NOMO-1 treated with DMSO at 0.1 percent for 48 hours (cell line): ENCODE measurements around the gene PPP1R14B.

Experiments used
- DNase-seq: peaks from one replicate; lab custom pipeline; 2025; ENCODE audit not compliant: unreplicated experiment; lab: John Stamatoyannopoulos, UW

Gene PPP1R14B

DNA sequence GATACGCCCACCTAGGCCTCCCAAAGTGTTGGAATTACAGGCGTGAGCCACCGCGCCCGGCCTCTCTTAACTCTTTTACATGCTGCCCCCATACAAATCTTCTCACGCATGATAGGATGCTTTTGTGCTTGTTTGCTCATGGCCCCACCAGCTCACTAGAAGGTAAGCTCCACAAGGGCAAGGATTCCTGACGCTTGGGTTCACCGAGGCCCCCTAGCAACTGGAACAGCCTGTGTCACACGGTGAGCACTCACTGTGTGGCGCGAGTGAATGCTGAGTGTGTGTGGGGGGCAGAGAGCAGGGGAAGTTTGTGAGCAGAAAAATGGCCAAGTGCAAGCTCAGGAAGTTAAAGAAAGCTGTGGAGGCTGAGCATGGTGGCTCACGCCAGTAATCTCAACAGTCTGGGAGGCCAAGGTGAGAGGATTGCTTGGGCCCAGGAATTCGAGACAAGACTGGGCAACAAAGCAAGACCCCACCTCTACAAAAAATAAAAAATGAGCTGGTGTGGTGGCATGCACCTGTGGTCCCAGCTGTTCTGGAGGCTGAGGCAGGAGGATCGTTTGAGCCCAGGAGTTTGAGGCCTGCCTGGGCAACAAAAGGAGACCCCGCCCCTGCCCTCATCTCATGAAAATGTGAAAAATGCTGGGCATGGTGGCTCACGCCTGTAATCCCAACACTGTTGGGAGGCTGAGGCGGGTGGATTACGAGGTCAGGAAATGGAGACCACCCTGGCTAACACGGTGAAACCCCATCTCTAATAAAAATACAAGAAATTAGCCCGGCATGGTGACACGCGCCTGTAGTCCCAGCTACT is 35.4 kb upstream of the PPP1R14B start:
- DNase-seq, result no peak

DNA sequence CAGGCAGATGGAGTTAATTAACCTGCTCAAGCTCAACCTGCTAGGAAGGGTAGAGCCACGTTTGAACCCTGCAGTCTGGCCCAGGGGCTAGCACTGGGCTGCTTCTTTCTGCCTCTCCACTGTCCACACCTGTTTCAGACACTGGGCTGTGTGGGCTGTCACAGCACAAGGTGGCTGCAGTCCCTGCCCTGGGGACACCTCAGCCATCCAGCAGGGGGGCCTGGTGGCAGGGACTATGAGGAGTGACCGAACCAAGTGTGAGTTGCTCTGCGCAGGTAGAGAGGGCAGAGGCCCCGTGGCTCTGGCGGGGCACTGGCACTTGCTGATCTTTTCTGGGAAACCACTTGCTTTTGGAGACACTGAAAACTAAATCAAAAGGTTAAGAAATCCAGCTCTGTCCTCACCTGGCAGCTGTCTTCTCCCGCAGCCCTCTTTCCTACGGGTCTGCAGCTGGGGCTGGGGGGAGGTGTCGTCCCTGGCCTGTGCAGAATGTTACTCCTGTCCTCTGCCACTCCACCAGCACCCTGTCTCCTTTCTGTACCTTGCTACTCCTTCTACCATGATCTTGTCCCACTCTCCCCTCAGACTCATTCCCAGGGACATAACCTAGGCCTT is 31.9 kb upstream of the PPP1R14B start:
- no peak for DNase-seq

DNA sequence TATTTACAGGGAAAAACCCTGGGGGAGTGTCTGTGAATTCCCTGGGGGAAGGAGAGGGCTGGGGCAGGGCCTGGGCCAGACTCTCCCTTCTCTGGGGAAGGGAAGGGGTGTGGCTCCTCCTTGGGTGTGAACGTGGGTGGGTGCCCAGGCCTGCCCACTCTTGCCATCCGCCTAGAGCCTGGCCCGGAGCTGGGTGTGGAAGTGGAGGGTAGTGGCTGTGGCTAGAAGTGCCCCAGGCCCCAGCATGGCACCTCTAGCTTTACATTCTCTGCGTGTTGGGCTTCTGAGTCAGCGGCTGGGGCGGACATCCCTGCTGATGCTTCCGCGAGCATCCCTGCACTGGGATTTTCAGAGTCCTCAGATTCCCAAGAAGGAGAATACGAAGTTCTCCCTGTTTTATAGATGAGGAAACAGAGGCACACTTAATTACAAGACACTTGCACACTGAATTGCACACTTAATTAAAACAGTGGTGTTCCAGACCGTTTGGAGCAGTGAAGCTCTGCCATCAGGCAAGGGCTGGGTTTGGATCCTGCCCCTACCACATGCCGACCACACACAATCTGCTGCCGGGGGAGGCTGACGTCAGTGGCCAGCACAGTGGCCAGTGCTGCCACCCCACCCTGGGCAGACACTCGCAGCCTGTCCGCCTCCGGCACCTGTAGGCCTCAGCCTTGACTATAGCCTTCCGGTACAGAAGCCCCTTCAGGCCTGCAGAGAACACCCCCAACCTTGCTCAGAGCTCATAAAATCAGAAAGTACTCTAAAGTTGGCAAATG is 30.1 kb upstream of the PPP1R14B start:
- no peak for DNase-seq

DNA sequence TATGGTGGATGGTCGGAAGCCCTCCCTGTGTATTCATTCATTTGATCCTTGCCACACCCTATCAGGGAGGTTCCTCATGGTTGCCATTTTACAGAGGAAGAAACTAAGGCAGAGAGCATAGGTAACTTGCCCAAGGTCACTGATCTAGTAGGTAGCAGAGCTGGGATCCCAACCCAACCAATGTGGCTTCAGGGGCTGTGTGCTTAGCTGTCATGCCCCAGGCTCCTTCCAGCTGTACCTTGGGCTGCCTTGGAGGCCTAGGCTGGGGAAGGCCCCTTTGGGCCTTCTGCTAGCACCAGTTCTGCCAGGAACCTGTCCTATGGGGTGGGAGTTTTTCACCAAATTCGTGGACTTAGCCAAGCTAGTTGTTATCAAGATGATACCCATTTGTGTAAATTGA is 29.1 kb upstream of the PPP1R14B start:
- DNase-seq, result no peak

DNA sequence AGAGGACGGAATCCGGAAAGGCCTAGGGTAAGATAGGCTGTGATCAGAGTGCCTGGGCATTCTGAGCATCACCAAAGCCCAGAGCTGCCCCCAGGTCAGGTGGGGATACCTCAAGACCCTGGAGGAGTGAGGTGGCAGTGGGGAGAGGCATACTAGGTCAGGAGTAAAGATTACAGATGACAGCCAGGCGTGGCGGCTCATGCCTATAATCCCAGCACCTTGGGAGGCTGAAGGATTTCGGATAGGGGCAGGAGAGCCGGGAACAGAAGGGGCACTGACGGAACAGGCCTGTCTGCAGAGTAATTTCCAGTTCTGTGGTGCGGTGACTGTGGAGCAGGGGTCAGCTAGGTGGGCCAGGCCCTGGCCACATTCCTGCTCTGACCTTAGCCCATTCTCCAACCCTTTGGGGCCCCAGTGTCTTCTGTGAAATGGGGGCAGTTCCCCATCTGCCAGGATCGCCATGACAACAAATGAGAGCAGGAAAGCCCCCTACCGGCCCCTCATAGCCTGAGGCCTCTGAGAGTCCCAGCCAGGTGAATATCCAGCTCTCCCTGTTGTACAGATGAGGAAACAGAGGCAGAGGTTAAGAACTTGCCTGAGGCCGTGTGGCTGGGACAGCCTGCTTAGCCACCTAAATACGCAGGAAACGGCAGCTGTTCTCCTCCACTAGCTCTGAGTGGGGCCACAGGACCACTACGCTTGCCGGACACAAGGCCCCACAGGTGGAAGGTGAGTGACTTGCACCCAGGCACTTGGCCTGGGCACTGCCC is 28.5 kb upstream of the PPP1R14B start:
- no peak for DNase-seq

DNA sequence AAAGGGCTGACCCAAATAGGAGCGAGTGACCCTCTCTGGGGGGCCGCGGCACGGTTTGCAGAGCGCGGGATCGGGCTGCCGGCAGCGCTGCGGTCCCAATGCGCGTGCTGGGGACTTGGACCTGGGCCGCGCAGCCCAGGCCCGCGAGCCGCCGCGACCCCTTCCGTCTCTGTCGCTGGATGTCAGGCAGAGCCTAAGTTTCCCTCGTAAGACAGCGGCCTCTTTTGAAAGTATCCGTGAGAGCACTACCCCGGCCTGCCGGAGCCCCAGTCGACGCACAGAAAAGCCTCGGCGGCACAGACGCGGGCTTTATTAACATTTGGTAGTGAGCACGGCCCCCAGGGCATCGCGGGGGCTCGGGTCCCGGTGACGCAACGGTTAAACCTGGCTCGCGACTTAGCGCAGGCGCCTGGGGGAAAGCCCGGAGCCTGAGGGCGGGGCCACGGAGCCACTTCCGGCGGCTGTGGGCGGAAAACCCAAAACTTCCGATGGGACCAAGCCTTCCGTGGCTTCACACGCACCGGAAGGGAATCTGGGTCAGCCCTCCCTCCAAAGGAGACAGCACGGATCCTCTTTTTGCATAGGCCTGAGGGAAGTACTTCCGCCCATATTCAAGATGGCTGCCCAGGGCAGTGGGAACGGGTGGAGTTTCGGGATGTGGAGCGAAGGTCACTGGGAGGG is 22.9 kb upstream of the PPP1R14B start:
- peak; percentile 99 for DNase-seq

DNA sequence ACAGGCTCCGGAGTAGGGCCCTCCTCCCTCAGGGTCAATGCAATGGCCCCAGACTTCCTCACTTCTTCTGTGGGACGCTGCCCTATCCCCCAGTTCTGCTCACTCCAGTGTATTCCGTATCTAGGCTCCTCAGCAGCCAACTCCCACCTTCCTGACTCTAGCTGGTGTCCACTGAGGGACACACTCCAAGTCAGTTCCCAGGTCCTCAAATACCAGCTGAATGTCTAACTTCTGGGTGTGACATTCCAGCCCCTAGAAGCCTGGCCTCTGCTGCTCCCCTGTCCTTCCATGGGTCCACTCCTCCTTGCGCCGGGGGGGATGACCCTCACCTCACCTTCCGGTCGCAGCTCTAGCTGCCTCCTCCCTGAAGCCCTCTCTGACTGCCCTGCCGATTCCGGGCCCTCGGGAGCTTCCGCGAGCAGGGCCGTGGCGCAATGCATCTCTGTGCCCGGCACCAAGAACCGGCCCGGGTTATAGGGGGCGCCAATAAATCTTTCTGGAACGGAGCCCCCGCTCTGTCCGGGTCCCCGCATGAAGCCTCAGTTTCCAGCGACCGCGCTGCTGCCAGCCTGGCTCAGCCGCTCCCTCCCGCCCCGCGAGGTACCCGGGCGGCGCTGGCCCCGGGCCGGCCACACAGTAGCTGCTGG is 22.3 kb upstream of the PPP1R14B start:
- DNase-seq, result peak; percentile 34

DNA sequence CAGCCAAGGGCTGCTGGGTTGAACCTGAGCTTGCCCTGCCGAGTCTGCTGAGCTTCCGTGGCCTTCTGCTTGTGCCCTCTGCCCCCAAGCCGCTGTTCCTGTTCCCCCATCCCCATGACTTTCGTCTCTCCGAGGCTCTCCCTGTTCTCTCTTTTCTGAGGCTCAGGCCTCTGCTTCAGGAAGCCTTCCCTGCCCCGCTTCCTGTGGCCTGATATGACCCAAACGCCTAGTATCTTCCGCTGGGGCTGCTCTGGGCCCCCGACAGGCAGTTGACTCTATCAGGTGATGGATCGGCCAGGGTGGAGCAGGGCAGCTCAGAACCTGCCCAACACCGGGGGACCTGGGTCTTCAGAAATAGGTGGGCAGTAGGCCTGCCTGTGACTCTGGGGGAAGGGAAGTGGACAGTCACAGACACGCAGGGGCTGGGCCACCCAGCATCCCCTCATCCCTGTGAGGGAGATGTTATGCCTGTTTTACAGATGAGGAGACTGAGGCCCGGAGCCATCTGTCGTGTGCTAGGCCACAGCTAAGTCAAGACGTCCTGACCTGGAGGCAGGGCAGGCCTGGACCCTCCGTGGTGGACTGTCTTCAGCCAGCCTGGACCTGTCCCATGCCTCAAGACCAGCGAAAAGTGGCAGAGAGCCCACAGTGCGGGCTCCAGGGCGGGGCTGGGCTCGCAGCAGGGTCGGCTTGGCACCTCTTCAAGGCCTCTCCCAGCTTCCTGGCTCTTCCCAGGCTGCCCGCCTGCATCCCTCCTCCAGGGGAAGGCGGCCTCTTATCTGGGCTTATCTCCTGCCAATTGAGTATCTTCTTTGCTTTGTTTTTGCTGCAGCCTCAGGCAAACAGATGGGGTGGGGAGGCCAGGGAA is 21.5 kb upstream of the PPP1R14B start:
- DNase-seq, result no peak

DNA sequence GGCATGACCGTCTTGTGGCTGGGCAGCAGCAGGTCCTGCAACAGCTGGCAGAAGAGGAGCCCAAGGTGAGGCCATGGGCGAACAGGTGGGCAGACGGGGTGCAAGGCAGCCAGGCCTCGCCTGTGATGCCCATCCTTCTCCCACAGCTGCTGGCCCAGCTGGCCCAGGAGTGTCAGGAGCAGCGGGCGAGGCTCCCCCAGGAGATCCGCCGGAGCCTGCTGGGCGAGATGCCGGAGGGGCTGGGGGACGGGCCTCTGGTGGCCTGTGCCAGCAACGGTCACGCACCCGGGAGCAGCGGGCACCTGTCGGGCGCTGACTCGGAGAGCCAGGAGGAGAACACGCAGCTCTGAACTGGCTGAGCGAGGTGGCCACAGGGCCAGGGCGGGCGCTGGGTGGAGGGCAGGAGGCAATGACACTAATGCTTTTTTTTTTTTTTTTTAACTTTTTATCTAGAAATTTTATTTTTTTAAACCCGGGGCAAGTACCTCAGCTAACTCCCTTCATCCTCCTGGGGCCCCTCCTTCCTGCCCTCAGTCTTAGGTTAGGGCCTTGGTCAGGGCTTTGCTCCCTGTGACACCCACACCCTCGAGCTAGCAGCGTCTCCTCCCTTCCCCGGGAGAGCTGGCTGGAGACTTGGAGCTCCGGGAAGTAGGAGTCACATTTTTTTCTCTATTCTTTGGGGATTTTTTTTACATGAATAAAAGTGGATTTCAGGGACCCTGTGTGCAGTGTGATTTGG is 20.6 kb upstream of the PPP1R14B start:
- DNase-seq, result no peak

DNA sequence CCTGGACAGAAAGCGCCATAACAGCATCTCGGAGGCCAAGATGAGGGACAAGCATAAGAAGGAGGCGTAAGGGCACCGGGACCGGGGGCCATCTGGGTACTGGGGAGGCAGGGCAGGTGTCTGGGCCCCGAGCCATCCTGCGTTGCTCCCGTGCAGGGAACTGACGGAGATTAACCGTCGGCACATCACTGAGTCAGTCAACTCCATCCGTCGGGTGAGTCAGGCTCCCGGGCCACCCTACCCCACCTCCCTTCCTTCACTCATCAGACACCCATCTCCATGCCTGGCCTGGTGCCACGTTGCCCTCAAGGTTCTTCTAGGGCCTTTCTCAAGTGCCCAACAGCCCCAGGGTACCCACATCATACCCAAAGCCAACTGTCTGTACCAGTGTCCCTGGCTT is 19.6 kb upstream of the PPP1R14B start:
- no peak for DNase-seq

DNA sequence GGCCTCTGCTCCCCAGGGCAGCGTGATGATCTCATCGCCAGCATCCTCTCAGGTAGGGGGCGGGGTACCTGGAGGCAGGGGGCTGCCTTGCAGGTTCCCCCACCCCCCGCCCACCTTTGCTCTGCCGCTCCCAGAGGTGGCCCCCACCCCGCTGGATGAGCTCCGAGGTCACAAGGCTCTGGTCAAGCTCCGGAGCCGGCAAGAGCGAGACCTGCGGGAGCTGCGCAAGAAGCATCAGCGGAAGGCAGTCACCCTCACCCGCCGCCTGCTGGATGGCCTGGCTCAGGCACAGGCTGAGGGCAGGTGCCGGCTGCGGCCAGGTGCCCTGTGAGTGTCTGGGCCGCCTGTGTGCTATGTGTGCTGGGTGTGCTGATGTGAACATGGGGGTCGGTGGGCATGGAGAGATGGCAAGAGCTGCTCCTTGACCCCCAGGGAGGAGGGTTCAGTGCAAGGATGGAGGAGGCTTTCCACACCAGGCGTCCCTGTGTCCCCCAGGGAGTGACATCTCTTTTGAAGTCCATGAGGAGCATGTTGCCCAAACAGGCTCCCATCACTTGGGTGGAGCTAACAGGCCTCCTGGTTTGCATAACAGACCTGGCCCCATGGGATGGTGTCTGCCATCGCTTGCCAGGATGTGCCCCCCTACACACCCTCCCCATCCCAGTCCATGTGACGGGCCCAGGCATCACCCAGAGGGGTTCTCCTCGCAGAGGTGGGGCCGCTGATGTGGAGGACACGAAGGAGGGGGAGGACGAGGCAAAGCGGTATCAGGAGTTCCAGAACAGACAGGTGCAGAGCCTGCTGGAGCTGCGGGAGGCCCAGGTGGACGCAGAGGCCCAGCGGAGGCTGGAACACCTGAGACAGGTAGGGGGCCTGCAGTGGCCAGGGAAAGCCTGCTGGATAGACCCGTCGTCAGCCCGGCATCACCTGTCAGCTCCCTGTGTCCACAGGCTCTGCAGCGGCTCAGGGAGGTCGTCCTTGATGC is 18.7 kb upstream of the PPP1R14B start:
- no peak for DNase-seq

DNA sequence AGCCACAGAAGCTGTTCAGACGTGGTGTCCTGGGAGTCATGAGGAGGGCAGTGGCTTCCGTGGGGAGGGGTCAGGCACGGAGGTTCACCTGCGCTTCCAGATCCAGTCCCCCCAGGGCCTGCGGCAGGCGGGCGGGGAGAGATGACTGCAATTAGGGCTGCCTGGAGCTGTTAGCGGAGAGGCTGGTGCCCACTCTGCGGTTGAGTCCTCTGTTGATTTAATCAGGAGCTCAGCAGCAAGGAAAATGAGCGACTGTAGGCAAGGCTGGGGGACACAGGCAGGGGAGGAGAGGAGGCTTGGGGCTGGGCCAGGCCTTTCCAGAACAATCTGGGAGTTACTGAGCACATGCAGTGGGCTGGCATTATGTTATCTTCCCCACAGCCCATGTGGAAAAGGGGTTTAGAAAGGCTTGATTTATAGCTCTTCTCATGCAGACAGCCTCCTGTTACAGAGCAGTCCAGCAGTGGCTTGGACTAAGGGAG is 17.7 kb upstream of the PPP1R14B start:
- no peak for DNase-seq

DNA sequence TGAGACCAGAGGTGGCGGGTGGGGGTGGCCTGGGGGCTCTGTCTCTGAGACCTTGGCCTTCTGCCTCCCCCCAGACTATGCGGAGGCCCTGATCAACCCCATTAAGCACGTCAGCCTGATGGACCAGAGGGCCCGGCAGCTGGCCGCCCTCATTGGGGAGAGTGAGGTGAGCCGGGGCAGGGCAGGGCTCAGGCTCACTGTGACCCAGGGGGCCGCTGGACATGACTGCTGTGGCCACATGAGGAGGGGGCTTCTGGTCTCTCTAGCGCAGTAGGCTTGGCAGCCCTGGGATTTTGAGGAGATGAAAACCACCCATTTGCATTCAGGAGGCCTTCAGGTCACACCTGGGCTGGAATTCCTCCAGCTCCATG is 17.2 kb upstream of the PPP1R14B start:
- DNase-seq, result no peak

DNA sequence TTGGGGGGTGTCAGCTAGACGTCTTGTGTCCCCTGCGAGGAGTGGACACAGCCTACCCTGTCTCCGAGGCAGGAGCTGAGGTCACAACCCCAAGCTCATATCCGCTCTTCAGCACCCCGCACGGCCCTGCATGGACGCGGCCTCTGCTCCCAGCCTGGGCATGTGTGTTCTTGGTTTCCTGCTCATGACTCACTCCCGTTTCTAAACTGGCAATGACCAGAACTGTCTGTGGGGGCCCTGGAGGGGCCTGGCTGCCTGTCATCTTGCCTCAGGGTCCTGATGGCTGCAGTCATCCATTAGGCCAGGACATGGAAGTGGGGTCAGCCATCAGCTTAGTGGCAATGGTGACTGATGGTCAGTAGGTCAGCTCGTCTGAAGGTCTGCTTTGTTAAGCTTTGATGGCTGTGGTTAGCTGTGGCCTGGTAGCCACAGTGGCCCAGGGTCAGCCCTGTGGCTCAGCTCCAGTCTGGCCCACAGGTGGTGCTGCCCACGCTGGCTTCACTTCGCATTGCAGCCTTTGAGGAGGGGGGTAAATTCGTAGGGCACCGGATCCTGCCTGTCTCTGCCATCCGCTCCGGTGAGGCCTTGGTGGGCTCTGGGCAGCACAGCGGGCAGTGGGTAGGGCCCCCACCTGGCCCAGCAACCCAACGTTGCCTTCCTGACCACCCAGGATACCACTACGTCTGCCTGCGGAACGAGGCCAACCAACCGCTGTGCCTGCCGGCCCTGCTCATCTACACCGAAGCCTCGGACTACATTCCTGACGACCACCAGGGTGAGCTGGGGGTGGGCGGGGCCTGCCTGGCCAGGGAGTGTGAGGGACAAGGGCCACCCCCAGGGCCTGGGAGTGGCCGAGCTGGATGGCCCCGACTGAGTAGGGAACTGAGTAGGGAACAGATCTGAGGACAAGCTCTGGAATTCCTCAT is 16.5 kb upstream of the PPP1R14B start:
- no peak for DNase-seq

DNA sequence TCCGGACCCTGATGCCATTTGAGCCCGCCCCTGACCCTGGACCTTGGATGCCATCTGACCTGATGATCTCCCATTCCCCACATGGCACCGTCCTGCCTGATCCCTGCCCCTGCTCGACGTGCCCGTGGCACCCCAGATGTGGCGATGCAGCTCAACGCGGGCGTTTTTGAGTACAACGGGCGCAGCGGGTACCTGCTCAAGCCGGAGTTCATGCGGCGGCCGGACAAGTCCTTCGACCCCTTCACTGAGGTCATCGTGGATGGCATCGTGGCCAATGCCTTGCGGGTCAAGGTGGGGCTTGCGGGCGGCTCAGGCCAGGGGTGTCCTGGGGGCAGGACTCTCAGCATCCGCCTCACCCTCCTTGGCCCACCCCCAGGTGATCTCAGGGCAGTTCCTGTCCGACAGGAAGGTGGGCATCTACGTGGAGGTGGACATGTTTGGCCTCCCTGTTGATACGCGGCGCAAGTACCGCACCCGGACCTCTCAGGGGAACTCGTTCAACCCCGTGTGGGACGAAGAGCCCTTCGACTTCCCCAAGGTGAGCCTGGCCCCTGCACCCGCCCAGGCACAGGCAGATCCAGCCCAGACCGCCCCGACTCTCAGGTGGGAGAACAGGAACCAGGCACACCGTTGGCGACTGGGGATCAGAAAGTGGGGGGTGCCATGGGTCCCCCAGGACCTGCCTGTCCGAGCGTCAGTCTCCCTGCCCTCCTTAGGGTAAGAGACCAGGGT is 15.7 kb upstream of the PPP1R14B start:
- DNase-seq, result no peak
